ENCODE results near the gene FAT4. TPM values are rescaled to one million over a fixed set of nuclear protein-coding genes. Genes with fewer than 3 reads are reported as not detected.

Gene FAT4, protein sequence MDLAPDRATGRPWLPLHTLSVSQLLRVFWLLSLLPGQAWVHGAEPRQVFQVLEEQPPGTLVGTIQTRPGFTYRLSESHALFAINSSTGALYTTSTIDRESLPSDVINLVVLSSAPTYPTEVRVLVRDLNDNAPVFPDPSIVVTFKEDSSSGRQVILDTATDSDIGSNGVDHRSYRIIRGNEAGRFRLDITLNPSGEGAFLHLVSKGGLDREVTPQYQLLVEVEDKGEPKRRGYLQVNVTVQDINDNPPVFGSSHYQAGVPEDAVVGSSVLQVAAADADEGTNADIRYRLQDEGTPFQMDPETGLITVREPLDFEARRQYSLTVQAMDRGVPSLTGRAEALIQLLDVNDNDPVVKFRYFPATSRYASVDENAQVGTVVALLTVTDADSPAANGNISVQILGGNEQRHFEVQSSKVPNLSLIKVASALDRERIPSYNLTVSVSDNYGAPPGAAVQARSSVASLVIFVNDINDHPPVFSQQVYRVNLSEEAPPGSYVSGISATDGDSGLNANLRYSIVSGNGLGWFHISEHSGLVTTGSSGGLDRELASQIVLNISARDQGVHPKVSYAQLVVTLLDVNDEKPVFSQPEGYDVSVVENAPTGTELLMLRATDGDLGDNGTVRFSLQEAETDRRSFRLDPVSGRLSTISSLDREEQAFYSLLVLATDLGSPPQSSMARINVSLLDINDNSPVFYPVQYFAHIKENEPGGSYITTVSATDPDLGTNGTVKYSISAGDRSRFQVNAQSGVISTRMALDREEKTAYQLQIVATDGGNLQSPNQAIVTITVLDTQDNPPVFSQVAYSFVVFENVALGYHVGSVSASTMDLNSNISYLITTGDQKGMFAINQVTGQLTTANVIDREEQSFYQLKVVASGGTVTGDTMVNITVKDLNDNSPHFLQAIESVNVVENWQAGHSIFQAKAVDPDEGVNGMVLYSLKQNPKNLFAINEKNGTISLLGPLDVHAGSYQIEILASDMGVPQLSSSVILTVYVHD (N-terminal part only)
- polyA plus RNA-seq (2013, experiment 1 of 2): 0.84 TPM
- 0.85 TPM for polyA plus RNA-seq (2013, experiment 2 of 2)

DNA sequence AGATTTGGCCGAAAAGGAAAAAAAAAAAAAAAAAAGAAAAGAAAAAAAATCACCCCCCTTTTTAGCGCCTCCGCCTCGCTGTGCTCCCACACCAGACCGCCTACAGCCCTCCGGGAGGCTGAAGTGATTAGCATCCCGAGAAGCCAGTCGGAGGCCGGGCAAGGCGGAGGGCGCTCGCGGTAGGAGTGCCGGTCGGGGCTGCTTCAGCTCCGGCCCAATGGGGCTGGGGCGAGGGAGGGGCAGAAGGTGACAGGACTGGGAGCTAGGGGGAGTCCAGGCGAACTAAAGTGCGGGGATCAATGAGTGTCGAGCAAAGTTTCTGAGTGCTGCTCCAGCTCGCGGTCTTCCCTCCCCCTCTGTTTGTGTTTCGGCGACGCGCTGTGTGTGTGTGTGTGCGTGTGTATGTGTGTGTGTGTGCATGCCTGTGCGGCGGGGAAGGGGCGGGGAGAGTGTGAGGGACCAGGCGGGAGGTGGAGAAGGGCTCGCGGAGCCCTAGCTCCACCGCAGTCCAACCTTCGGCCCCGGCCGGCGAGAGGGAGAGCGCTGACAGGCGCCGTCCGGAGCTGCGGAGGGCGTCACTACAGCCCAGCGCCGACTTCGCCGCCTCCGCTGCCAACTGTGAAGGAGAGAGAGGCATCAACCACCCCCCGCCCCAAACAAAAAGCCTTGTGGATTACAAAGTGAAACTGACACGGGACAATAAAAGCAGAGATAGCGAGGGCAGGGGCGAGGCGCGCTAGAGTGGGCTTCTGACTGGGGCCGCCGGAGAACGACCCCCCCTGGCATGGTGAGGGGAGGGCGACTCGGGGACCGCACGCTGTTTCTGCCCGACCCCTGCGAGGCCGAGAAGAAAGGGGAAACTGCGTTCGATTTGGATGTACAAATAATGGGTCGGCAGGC lies at the start of gene FAT4:
FAT4 (plus strand) TSS at position 280 of the 900 bp plus-strand sequence. CDS start 1,457 bp downstream, outside the sequence.
- Histone ChIP-seq H3K27ac (ENCODE audit: low read depth, low read length) (peak within 1 kb of the TSS; percentile 12), H3K79me1 (ENCODE audit: low read length) (peaks cover 2% of the 10 kb centered on the region), H2BK120ac (ENCODE audit: low read depth, low read length) (no peak within 1 kb of the TSS), H3K27me3 (ENCODE audit: insufficient read depth, low read length, poor library complexity) (no peaks in the 10 kb centered on the region), H3K36me3 (ENCODE audit: control insufficient read depth, insufficient read depth, low read length) (no peaks in the 10 kb centered on the region), H3K56ac (ENCODE audit: low read length) (peak within 1 kb of the TSS; percentile 92), H3K79me2 (ENCODE audit: control insufficient read depth, insufficient read depth, low read length) (no peaks in the 10 kb centered on the region), H3K23ac (ENCODE audit: low read length) (no peak within 1 kb of the TSS), H3K9ac (ENCODE audit: low read length) (peak within 1 kb of the TSS; percentile 79), H2BK15ac (replicated peaks; ENCODE audit: low read depth) (no peak within 1 kb of the TSS), H3K4ac (ENCODE audit: low read depth, low read length) (no peak within 1 kb of the TSS), H3K4me2 (ENCODE audit: low read length) (peak within 1 kb of the TSS; percentile 96), H3K4me1 (ENCODE audit: control insufficient read depth, low read depth, low read length) (peaks cover 4% of the 10 kb centered on the region), H3K4me3 (ENCODE audit: low read length) (peak within 1 kb of the TSS; percentile 77), H4K8ac (ENCODE audit: low read depth, low read length) (no peak within 1 kb of the TSS), H2AK5ac (ENCODE audit: low read length) (no peak within 1 kb of the TSS), H3K18ac (ENCODE audit: low read length) (peak within 1 kb of the TSS; percentile 31), H4K5ac (ENCODE audit: low read length) (no peak within 1 kb of the TSS), H2BK5ac (ENCODE audit: low read length) (no peak within 1 kb of the TSS)
- peak; percentile 96 for DNase-seq
- WGBS (ENCODE audit: extremely low coverage, insufficient coverage, low lambda C conversion rate): no CpG with 5 or more reads among the region's 68 CpGs

DNA sequence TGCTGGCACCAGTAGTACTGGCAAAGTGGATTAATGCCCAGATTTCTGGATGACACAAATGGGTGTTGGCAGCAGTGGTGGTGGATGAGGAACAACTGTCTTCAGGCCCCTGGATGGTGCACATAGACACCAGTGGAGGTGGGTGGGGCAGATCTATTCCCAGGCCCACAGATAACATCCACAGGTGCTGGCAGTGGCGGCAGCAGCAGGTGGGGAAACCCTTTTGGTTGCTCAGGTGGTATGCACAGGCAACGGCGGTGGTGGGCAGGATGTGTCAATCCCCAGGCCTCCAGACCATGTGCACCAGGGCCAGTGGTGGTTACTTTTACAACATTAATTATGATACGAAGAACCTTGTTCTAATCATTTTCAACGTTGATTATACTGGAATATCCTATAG lies 48.9 kb upstream of the FAT4 start:
- no peak overlapping the region for H2BK120ac ChIP-seq (ENCODE audit: low read depth, low read length)
- WGBS (ENCODE audit: extremely low coverage, insufficient coverage, low lambda C conversion rate): no CpG with 5 or more reads among the region's 5 CpGs
- H3K79me2 ChIP-seq (ENCODE audit: control insufficient read depth, insufficient read depth, low read length): no peaks in the 10 kb centered on the region
- H2AK5ac ChIP-seq (ENCODE audit: low read length): no peak overlapping the region
- H3K4ac ChIP-seq (ENCODE audit: low read depth, low read length): no peak overlapping the region
- no peak overlapping the region for H3K27ac ChIP-seq (ENCODE audit: low read depth, low read length)
- no peaks in the 10 kb centered on the region for H3K27me3 ChIP-seq (ENCODE audit: insufficient read depth, low read length, poor library complexity)
- no peak overlapping the region for H4K8ac ChIP-seq (ENCODE audit: low read depth, low read length)
- no peak overlapping the region for H2BK15ac ChIP-seq (replicated peaks; ENCODE audit: low read depth)
- no peak for DNase-seq
- no peaks in the 10 kb centered on the region for H3K4me1 ChIP-seq (ENCODE audit: control insufficient read depth, low read depth, low read length)
- H4K5ac ChIP-seq (ENCODE audit: low read length): no peak overlapping the region
- no peak overlapping the region for H3K18ac ChIP-seq (ENCODE audit: low read length)
- no peak overlapping the region for H2BK5ac ChIP-seq (ENCODE audit: low read length)
- no peak overlapping the region for H3K9ac ChIP-seq (ENCODE audit: low read length)
- H3K4me2 ChIP-seq (ENCODE audit: low read length): no peak overlapping the region
- no peaks in the 10 kb centered on the region for H3K36me3 ChIP-seq (ENCODE audit: control insufficient read depth, insufficient read depth, low read length)
- no peaks in the 10 kb centered on the region for H3K79me1 ChIP-seq (ENCODE audit: low read length)
- no peak overlapping the region for H3K23ac ChIP-seq (ENCODE audit: low read length)
- H3K56ac ChIP-seq (ENCODE audit: low read length): no peak overlapping the region
- no peak overlapping the region for H3K4me3 ChIP-seq (ENCODE audit: low read length)

DNA sequence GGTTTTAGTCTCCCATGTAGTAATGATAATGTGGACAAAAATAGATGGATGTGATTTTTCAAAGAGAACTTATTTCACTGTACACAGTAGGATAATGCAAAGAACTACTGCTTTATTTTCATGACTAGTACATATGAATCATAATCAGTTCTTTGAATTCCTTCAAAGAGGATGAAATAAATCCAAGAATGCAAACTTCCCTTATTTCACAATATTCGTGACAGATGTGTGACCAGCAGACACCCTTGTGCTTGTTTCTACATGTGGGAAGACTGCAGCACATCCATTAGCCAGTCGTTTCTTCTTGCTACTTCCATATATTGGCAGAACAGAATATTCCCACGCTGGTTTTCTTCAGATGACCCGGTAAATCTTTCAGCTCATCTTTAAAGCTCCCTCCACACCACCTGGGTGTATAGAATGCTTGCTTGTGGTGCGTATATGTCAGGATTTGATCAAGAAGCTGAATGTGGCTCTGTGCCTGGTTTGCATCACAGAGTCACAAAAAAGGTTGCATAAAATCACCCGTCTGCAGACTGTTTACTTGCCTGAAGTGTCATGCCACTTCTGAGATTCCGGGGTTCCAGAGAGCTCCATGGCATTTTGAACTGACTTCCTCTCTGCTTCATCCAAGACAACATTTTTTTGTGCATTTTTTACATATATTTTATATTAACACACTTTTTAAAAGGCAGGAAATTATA lies 47.7 kb upstream of the FAT4 start:
- Histone ChIP-seq H3K36me3 (ENCODE audit: control insufficient read depth, insufficient read depth, low read length) (no peaks in the 10 kb centered on the region), H4K8ac (ENCODE audit: low read depth, low read length) (no peak overlapping the region), H2BK5ac (ENCODE audit: low read length) (no peak overlapping the region), H2AK5ac (ENCODE audit: low read length) (no peak overlapping the region), H3K56ac (ENCODE audit: low read length) (no peak overlapping the region), H4K5ac (ENCODE audit: low read length) (no peak overlapping the region), H3K9ac (ENCODE audit: low read length) (no peak overlapping the region), H2BK15ac (replicated peaks; ENCODE audit: low read depth) (no peak overlapping the region), H3K18ac (ENCODE audit: low read length) (no peak overlapping the region), H3K27me3 (ENCODE audit: insufficient read depth, low read length, poor library complexity) (no peaks in the 10 kb centered on the region), H3K4me3 (ENCODE audit: low read length) (no peak overlapping the region), H3K23ac (ENCODE audit: low read length) (no peak overlapping the region), H3K27ac (ENCODE audit: low read depth, low read length) (no peak overlapping the region), H3K79me1 (ENCODE audit: low read length) (no peaks in the 10 kb centered on the region), H3K4me1 (ENCODE audit: control insufficient read depth, low read depth, low read length) (no peaks in the 10 kb centered on the region), H2BK120ac (ENCODE audit: low read depth, low read length) (no peak overlapping the region), H3K4me2 (ENCODE audit: low read length) (no peak overlapping the region), H3K79me2 (ENCODE audit: control insufficient read depth, insufficient read depth, low read length) (no peaks in the 10 kb centered on the region), H3K4ac (ENCODE audit: low read depth, low read length) (no peak overlapping the region)
- no CpG with 5 or more reads among the region's 7 CpGs for WGBS (ENCODE audit: extremely low coverage, insufficient coverage, low lambda C conversion rate)
- DNase-seq: no peak

DNA sequence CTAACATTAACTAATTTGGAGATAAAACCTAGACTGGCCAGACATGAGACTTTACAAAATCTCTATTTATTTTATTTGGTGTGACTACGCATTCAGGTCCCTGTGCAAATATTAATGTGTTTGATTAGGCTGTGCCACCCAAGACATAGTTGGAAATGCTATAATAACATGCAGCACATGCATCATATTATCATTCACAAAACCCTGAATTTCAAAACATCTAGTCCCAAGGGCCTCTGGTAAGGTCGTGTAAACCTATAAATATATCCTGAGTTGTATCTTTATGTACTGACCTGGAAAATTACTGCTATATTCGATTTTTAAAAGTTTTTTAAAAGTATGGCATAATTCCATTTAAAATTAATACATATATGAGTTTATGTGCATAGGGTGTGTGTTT lies 47.1 kb upstream of the FAT4 start:
- Histone ChIP-seq H2BK120ac (ENCODE audit: low read depth, low read length) (no peak overlapping the region), H3K27me3 (ENCODE audit: insufficient read depth, low read length, poor library complexity) (no peaks in the 10 kb centered on the region), H3K9ac (ENCODE audit: low read length) (no peak overlapping the region), H4K5ac (ENCODE audit: low read length) (no peak overlapping the region), H4K8ac (ENCODE audit: low read depth, low read length) (no peak overlapping the region), H3K23ac (ENCODE audit: low read length) (no peak overlapping the region), H3K27ac (ENCODE audit: low read depth, low read length) (no peak overlapping the region), H3K4me2 (ENCODE audit: low read length) (no peak overlapping the region), H2AK5ac (ENCODE audit: low read length) (no peak overlapping the region), H3K79me2 (ENCODE audit: control insufficient read depth, insufficient read depth, low read length) (no peaks in the 10 kb centered on the region), H3K36me3 (ENCODE audit: control insufficient read depth, insufficient read depth, low read length) (no peaks in the 10 kb centered on the region), H3K18ac (ENCODE audit: low read length) (no peak overlapping the region), H3K4ac (ENCODE audit: low read depth, low read length) (no peak overlapping the region), H3K56ac (ENCODE audit: low read length) (no peak overlapping the region), H3K79me1 (ENCODE audit: low read length) (no peaks in the 10 kb centered on the region), H3K4me1 (ENCODE audit: control insufficient read depth, low read depth, low read length) (no peaks in the 10 kb centered on the region), H2BK5ac (ENCODE audit: low read length) (no peak overlapping the region), H3K4me3 (ENCODE audit: low read length) (no peak overlapping the region), H2BK15ac (replicated peaks; ENCODE audit: low read depth) (no peak overlapping the region)
- no CpG with 5 or more reads among the region's 3 CpGs for WGBS (ENCODE audit: extremely low coverage, insufficient coverage, low lambda C conversion rate)
- no peak for DNase-seq

Measured in mesendoderm (in vitro differentiated cells).